CD4-positive, alpha-beta T cell treated with Interferon alpha-2 for 1 hour (primary cell): Measurements from ENCODE around the gene TSC22D1.
"Not testable (repeated sequence)": the region's sequence is repeated elsewhere in the genome, so short reads cannot be mapped to it uniquely, and the experiment has no call there.

ENCODE experiments used
- DNase-seq, 2 donors: peaks; one replicate each; pipeline ENCODE4 v3.0.0-alpha.2; 2020 to 2022

The TSC22D1 gene

GRCh38 chr13:44566601-44567000 lies 9.5 kb downstream of the TSC22D1 start:
- DNase-seq = no peak

GRCh38 chr13:44565881-44566280 lies 10.2 kb downstream of the TSC22D1 start:
- no peak for DNase-seq

DNA sequence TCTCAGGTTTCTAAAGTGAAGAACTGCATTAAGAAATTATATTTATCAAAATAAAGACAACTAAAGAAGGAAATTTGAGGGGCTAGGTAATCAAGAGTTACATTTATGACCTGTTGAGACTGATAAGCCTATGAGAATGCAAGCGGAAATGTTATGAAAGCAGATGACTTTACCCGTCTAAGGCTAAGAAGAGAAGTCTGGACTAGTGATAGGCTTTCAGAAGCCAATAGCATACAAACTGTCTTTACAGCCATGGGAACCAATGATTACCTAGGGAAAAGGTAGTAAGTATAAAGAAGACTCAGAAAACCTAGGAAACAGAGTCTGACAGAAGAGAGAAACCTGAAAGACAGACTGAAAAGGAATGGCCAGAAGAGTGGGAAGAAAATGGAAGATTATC lies 11.2 kb downstream of the TSC22D1 start:
- no peak for DNase-seq

DNA sequence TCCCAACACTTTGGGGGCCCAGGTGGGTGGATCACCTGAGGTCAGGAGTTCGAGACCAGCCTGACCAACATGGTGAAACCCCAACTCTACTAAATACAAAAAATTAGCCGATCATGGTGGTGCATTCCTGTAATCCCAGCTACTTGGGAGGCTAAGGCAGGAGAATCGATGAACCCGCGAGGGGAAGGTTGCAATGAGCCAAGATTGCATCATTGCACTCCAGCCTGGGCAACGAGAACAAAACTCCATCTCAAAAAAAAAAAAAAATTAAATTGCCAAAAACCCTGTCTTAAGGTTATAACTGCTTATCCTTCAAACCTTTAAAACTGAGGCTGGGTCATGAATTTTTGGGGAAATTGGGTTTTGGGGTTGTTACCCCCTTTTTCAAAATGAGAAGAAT lies 13.3 kb downstream of the TSC22D1 start:
- not testable (repeated sequence) for DNase-seq

GRCh38 chr13:44561351-44561750 lies 14.8 kb downstream of the TSC22D1 start:
- no peak for DNase-seq

DNA sequence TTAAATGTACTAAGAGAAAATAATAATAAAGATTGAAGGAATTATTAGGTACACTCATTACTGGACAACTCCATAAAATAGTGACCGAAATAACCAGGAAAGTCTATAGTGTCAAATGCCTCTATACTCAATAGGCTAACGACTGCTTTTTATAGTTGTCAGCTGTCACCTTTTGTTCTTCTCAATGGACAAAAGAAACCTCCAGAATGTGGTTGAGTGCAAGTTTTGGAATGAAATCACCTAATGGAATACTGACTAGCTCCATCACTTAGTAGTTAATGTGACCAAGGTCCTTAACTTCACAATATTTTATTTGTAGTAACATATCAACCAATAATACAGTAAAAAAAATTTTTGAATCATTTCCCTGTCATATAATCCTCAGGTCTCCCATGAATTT lies 18.1 kb downstream of the TSC22D1 start:
- DNase-seq = no peak

DNA sequence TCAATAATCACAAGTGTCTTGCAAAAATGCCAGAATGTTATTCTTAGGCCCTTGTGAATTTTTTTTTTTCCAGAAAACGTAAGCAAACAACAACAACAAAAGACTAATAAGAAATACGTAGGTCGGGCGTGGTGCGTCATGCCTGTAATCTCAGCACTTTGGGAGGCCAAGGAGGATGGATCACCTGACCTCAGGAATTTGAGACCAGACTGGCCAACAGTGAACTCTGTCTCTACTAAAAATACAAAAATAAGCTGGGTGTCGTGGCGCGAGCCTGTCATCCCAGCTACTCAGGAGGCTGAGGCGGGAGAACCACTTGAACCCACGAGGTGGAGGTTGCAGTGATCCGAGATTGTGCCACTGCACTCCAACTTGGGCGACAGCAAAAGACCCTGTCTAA lies 20.9 kb downstream of the TSC22D1 start:
- no peak for DNase-seq

DNA sequence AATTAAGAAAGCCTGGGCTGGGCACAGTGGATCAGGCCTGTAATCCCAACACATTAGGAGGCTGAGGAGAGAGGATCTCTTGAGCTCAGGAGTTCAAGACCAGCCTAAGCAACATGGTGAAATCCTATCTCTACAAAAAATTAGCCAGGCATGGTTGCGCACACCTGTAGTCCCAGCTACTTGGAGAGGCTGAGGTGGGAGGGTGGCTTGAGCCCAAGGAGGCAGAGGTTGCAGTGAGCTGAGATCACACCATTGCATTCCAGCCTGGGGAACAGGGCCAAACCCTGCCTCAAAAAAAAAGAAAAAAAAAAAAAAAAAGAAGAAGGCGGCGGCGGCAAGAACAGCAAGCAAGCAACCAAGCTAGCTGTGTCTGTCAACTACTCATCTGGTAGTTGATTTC lies 26.7 kb downstream of the TSC22D1 start:
- DNase-seq = no peak

DNA sequence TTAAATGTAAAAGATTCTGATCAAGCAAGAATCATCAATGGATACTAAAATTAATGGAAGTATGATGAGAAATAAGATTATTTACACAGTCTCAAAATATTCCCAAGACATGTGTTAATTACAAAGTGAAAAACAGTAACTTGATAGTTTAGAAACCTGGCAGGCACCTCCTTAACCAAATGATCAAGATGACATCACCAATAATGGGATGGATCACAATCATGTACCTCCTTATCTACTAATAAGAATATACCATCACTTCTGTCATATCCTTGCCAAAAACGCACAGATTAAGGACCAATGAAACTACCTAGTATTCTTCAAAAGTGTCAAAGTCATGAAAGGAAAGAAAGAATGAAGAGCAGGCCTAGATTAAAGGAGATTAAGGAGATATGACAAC lies 30.0 kb downstream of the TSC22D1 start:
- DNase-seq = no peak

DNA sequence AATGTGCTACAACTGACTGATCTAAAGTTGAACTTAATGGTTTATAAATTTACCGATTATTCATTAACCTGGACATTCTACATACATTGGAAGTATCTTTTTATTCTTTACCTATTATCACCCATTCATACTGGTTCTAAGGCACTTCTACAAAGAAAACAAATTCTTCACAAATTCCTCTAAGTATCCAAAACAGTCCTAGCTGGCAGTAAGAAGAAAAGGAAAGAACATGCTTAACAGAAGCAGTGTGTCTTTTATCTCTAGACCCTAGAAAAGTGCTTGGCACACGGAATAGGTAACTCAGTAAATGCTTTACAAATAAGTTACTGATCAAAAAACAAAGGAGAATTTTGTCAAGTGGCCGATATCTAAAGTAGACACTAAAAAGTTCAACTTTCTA lies 32.8 kb downstream of the TSC22D1 start:
- DNase-seq = no peak

GRCh38 chr13:44542361-44542760 lies 33.8 kb downstream of the TSC22D1 start:
- DNase-seq = no peak

DNA sequence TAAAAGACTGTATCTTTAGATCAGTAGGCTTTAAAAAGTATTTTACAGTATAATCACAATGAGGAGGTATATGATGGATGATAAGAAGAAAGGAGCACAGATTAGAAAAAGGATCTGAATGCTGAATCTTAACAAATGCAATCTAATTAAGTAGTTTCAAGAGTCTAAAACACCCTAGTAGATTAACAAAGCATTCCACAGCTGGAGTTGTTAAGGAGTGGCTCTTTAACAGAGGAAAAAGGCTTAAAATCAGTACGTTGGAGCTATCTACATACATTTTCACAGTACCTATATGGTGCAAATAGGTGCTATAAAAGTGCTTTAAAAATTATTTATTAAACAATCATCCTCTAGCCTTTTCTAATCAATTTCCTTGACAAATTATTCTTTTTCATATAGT lies 34.5 kb downstream of the TSC22D1 start:
- no peak for DNase-seq

GRCh38 chr13:44540761-44541434 lies 35.2 kb downstream of the TSC22D1 start:
- DNase-seq = no peak

- DNase-seq = peak in 1 of 2 donors; percentile 2
These were observed 38.9 kb downstream of the TSC22D1 start for GRCh38 chr13:44537248-44537647.

DNA sequence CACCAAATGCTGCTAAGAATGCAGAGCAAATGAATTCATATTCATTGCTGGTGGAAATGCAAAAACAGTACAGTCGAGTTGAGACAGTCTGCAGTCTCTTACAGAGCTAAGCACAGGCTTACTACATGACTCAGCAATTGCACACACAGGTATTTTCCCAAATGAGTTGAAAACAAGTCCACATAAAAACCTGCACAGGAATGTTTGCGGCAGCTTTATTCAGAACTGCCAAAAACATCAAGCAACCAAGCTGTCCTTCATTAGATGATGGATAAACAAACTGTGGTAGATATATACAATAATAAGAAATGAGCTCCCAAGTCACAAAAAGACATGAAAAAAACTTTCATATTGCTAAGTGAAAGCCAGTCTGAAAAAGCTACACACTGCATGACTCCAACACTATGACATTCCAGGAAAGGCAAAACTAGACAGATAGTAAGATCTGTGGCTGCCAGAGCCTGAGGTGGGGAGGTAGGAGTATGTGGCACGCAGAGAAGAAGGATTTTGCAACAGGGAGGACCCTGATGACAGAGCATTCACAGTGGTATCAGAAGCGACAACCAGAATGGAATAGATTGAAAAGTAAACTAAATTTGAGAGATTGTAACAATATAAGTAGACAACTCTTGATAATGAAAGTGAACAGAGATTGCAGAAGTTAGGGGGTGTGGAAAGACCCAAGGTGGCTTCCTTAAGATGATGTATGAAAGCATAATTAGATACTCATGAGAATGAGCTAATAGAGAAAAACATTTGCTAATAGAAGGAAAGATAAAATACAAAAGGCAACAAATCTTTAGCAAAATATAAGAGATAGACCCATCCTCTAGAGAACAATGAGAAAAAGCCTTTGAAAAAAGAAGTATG lies 52.7 kb downstream of the TSC22D1 start:
- DNase-seq = no peak

GRCh38 chr13:44519642-44520041 lies 56.5 kb downstream of the TSC22D1 start:
- no peak for DNase-seq

DNA sequence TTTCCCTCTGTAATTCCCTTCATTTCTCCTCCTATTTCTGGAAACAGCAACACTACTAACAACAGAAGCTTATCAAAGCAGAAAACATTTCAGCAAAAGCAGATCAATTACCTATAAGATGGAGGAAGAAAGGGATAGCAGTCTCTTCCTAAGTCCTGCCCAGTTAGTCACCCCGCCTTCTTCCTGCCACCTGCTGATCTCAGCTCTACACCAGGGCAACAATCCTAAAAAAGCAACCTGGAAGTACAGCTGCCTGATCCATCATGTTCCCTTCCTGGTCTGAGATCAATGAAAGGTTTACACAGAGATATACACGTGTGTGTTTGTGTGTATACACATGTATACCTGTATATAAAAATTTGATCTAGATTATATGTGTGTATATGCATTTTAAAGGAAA lies 59.4 kb downstream of the TSC22D1 start:
- DNase-seq = no peak

GRCh38 chr13:44514278-44514677 lies 61.9 kb downstream of the TSC22D1 start:
- DNase-seq = no peak

DNA sequence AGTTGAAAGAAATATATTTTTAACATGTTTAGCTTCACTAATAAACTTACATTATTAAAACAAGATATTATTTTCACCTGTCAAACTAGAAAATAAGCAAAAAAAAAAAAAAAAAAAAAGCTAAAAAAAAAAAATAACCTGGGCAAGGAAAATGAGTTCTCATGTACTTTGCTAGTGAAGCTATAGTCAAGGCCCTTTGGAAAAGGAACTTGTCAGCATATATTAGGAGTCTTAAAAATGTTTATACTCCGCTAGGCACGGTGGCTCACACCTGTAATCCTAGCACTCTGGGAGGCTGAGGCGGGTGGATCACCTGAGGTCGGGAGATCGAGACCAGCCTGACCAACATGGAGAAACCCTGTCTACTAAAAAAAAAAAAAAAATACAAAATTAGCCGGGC lies 66.3 kb downstream of the TSC22D1 start:
- DNase-seq = not testable (repeated sequence)

DNA sequence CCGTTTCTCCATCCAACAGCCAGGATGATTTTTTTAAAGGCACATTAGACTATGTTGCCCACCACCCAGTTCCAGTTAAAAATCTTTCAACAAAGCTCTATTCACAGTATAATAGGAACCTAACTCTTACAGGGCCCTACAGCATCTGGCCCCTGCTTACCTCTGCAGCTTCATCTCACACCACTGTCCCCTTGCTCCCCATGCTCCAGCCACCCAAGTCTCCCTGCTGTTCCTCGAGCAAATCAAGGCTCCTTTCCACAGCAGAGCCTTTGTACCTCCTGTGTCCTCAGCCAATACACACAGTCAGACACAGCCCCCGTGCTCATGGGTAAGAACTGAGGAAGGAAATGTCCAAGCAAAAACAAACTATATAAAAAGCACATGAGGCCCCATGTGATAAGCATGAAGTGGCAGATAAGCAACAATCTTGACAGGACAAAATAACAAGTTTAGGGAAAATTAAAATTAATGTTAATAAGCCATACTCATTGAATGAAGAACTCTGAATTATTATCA lies 67.5 kb downstream of the TSC22D1 start:
- DNase-seq = no peak

DNA sequence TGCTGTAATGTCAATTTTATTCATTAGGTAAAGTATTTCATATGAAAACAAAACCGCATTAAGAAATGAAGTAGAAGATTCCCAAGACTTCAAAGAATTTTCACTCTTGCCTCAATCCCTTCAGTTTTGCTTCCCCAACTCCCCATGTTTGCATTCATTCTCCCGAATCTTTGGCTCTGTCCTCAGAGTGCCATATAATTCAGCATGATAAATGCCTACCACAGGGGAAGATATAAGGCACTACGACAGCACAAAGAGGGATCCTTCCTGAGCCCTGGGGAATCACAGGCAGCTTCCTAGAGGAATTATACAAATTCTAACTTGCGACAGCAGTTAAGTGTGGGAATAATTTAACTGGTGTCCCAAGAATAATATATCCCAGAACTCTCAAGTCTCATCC lies 68.5 kb downstream of the TSC22D1 start:
- no peak for DNase-seq

GRCh38 chr13:44506719-44507118 lies 69.4 kb downstream of the TSC22D1 start:
- DNase-seq = no peak

- DNase-seq = no peak
These were observed 69.9 kb downstream of the TSC22D1 start for GRCh38 chr13:44506251-44506650.

- DNase-seq = no peak
These were observed 72.0 kb downstream of the TSC22D1 start for GRCh38 chr13:44504116-44504515.
